Mucosa of descending colon (tissue), 3 donors: ENCODE results near the gene AATF. TPM values are rescaled to one million over a fixed set of nuclear protein-coding genes. Genes with fewer than 3 reads are reported as not detected.

Source experiments
- ATAC-seq: fragments of 200-7000 bp; cut with Tn5 transposase; one replicate; pipeline ENCODE4 v1.9.1; 2020; ENCODE audit warnings: mild to moderate bottlenecking, moderate library complexity
- DNase-seq, 3 donors: peaks; one replicate each; pipeline ENCODE4 v3.0.0-alpha.2; 2020
- H3K36me3 ChIP-seq: fragments of 200-600 bp; one replicate; pipeline ENCODE4 v1.8.0; 2021; ENCODE audit warnings: low read depth, mild to moderate bottlenecking
- H3K4me1 ChIP-seq: fragments of 200-600 bp; one replicate; pipeline ENCODE4 v1.8.0; 2021; ENCODE audit warnings: low read depth, mild to moderate bottlenecking
- H3K4me3 ChIP-seq: fragments of 200-600 bp; one replicate; pipeline ENCODE4 v1.8.0; 2021; ENCODE audit warnings: mild to moderate bottlenecking
- H3K9me3 ChIP-seq: fragments of 200-600 bp; one replicate; pipeline ENCODE4 v1.8.0; 2021; ENCODE audit warnings: mild to moderate bottlenecking
- CTCF ChIP-seq: fragments of 200-600 bp; IDR thresholded peaks from one replicate; pipeline ENCODE4 v1.8.0; 2022; ENCODE audit warnings: antibody characterized with exemption, mild to moderate bottlenecking
- intact Hi-C, 2 donors: fragments of 100-400 bp; cut with DNase I in 1 of 2; cut with micrococcal nuclease in 1 of 2; formaldehyde crosslinking; loops; one replicate each; pipeline versions ENCODE4 v1.11.0 to v1.11.1; 2022; cut with DNase I, micrococcal nuclease
- total RNA-seq, 3 donors: library from RNA; stranded (reverse); fragmentation: NEBNext Ultra II Directional in 2 of 3; extraction: Animal tissue kit (Norgen Biotek cat#: 25700) in 2 of 3; gene quantifications; one replicate each; pipeline versions ENCODE4 v1.2.1 to v1.2.4, GENCODE V29; 2021 to 2023
- donor health status: DM: no; HTN: no; CAD: no; lungs with moderate emphysema.
- donor health status: DM: no; HTN: no; CAD: no.
- donor health status: DM: no; HTN: yes; CAD: no.

AATF gene
- total RNA-seq, 3 donors from 2014 or later = 35.6 to 47.2 (median 37.9) TPM

- intact Hi-C loops = no loop called here
- H3K4me3 ChIP-seq = no peak overlapping the region
- no peak for TF ChIP-seq CTCF
- DNase-seq = no peak
- H3K36me3 ChIP-seq = no peaks in the 10 kb centered on the region
- no peak for ATAC-seq
- H3K4me1 ChIP-seq = peaks cover 3% of the 10 kb centered on the region
- no peaks in the 10 kb centered on the region for H3K9me3 ChIP-seq
Measured at GRCh38 chr17:36980280-36980761, 31.6 kb downstream of the AATF start.

GRCh38 chr17:36983618-36984017 is 34.9 kb downstream of the AATF start:
- no peak for ATAC-seq
- intact Hi-C loops = no loop called here
- Histone ChIP-seq H3K4me1 (peaks cover 3% of the 10 kb centered on the region), H3K36me3 (no peaks in the 10 kb centered on the region), H3K9me3 (no peaks in the 10 kb centered on the region), H3K4me3 (no peak overlapping the region)
- TF ChIP-seq CTCF = no peak
- DNase-seq = no peak

- no peaks in the 10 kb centered on the region for H3K9me3 ChIP-seq
- H3K4me1 ChIP-seq = no peaks in the 10 kb centered on the region
- H3K36me3 ChIP-seq = no peaks in the 10 kb centered on the region
- no peak for TF ChIP-seq CTCF
- no peak overlapping the region for H3K4me3 ChIP-seq
- no peak for ATAC-seq
- intact Hi-C loops = no loop called here
- no peak for DNase-seq
Measured at GRCh38 chr17:36989173-36989572, 40.4 kb downstream of the AATF start.

- no peak overlapping the region for H3K4me3 ChIP-seq
- no peaks in the 10 kb centered on the region for H3K9me3 ChIP-seq
- no peak for TF ChIP-seq CTCF
- no peak for ATAC-seq
- no peak for DNase-seq
- H3K36me3 ChIP-seq = no peaks in the 10 kb centered on the region
- H3K4me1 ChIP-seq = no peaks in the 10 kb centered on the region
- intact Hi-C loops = no loop called here
Measured at GRCh38 chr17:36992701-36993100, 43.9 kb downstream of the AATF start.

- DNase-seq (no peak), ATAC-seq (no peak)
- Histone ChIP-seq H3K4me1 (no peaks in the 10 kb centered on the region), H3K4me3 (no peak overlapping the region), H3K9me3 (no peaks in the 10 kb centered on the region), H3K36me3 (no peaks in the 10 kb centered on the region)
- intact Hi-C loops = no loop called here
- TF ChIP-seq CTCF = no peak
Measured at GRCh38 chr17:36993227-36993626, 44.5 kb downstream of the AATF start.

GRCh38 chr17:36994438-36994837 is 45.7 kb downstream of the AATF start:
- Histone ChIP-seq H3K4me3 (no peak overlapping the region), H3K4me1 (no peaks in the 10 kb centered on the region), H3K36me3 (no peaks in the 10 kb centered on the region), H3K9me3 (no peaks in the 10 kb centered on the region)
- TF ChIP-seq CTCF = no peak
- no peak for ATAC-seq
- DNase-seq = no peak
- intact Hi-C loops = no loop called here
